ENCODE results near the gene C11orf54.

- TF ChIP-seq CTCF (IDR thresholded peaks at IDR 0.05) (no peak), POLR2A (IDR thresholded peaks at IDR 0.05) (no peak)
Measured at GRCh38 chr11:93727985-93728791, 13.3 kb upstream of the C11orf54 start.
